NCI-H1092 treated with DMSO at 0.1 percent for 48 hours (cell line): ENCODE measurements around the gene ARHGAP42.
"Not testable (repeated sequence)": the region's sequence is repeated elsewhere in the genome, so short reads cannot be mapped to it uniquely, and the experiment has no call there.

Source experiments
- DNase-seq: peaks from one replicate; lab custom pipeline; 2025; lab: John Stamatoyannopoulos, UW

The ARHGAP42 gene, protein sequence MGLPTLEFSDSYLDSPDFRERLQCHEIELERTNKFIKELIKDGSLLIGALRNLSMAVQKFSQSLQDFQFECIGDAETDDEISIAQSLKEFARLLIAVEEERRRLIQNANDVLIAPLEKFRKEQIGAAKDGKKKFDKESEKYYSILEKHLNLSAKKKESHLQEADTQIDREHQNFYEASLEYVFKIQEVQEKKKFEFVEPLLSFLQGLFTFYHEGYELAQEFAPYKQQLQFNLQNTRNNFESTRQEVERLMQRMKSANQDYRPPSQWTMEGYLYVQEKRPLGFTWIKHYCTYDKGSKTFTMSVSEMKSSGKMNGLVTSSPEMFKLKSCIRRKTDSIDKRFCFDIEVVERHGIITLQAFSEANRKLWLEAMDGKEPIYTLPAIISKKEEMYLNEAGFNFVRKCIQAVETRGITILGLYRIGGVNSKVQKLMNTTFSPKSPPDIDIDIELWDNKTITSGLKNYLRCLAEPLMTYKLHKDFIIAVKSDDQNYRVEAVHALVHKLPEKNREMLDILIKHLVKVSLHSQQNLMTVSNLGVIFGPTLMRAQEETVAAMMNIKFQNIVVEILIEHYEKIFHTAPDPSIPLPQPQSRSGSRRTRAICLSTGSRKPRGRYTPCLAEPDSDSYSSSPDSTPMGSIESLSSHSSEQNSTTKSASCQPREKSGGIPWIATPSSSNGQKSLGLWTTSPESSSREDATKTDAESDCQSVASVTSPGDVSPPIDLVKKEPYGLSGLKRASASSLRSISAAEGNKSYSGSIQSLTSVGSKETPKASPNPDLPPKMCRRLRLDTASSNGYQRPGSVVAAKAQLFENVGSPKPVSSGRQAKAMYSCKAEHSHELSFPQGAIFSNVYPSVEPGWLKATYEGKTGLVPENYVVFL

DNA sequence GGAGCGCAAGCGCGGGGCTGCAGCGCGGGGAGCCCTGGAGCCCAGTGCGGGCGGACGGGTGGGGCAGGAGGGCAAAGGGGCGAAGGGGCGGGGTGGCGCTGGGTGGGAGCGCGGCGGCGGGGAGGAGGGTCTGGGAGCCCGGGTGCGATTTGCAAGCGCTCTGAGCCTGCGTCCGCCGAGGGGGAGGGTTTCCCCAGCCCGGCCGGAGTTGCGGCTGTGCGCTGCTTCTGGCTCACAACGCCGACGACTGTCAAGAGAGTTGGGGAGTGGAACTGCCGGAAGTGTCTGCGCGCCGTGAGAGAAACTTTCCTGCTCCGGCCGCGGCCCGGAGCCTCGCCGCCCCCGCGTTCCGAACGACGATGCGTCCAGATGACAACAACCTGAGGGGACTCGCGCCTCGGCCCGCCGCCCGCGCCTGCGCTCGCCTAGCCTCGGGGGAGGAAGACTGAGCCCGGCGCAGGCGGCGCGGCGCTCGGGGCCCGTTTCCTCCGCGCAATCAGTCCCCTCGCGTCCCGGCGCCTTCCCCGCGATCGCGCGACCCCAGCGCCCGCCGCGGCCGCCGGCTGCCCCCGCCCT lies at the start of gene ARHGAP42:
Gene ARHGAP42, plus strand, starts transcription at position 235 of the 576 bp plus-strand sequence. CDS start 391 bp downstream, outside the sequence.
- DNase-seq, result peak; percentile 50

- DNase-seq, result no peak
Measured at GRCh38 chr11:100637706-100638105, 49.4 kb upstream of the ARHGAP42 start.

DNA sequence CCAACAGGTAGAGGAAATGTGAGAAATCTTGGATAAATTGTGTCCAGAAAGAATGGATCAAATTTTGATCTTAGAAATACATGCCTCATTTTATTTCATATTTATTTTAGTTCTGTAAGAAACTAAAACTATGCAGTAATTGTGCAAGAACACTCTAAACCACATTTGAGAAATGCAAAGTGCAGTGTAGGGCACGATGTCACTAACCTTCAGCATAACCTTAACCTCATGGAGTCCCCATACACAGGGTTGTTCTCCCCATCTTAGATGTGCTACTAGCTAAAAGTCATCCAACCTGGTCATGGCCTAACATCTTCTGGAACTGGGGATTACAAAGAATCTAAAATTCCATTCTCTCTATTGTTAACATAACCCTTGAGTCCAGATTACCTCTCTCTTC lies 48.4 kb upstream of the ARHGAP42 start:
- no peak for DNase-seq

GRCh38 chr11:100639140-100639539 lies 47.9 kb upstream of the ARHGAP42 start:
- DNase-seq, result no peak

DNA sequence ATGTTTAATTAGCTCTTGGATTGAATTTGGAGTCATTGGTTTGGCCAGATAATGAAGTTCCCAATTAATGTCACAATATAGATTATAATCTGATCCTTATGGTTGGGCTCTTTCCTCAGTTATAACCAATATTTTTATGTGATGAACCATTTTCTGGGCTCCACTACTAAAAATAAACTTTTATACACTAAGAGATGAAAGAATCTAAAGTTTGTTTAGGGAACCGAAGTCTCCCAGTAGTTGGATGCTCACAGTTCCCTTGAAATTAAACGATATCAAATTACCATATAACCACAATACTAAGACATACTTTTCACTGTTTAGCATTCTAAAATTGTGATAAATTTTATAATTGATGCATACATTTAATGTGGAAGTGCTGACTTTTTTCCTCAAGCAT lies 47.0 kb upstream of the ARHGAP42 start:
- DNase-seq, result no peak

- DNase-seq, result peak; percentile 70
Measured at GRCh38 chr11:100640646-100641045, 46.4 kb upstream of the ARHGAP42 start.

DNA sequence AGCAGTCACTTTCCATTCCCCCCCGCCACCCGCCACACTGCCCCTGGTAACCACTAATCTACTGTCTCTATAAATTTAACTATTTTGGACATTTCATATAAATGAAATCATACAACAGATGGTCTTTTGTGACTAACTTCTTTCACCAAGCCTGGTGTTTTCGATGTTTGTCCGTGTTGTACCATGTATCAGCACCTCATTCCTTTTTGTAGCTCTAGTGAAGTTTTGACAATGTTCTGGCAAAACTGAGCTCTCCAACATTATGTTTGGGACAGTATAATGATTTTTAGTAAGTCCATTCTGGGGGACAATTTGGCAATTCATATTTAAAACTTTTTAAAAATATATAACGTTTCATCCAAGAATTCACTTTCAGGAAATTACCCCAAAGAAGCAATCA lies 45.6 kb upstream of the ARHGAP42 start:
- DNase-seq, result no peak

DNA sequence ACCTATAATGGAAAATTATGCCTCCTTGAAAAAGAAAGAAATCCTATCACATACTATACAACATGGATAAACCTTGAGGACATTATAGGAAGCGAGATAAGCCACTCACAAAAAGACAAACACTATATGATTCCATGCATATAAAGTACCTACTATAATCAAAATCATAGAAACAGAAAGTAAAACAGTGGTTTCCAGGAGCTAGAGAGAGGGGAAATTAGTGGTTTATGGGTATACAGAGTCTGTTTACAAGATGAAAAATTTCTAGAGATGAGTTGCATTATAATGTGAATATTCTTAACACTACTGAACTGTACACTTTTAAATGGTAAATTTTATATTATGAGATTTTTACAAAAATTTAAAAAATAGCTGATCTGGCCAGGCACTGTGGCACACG lies 40.5 kb upstream of the ARHGAP42 start:
- DNase-seq, result no peak

GRCh38 chr11:100647861-100648260 lies 39.2 kb upstream of the ARHGAP42 start:
- DNase-seq, result no peak

DNA sequence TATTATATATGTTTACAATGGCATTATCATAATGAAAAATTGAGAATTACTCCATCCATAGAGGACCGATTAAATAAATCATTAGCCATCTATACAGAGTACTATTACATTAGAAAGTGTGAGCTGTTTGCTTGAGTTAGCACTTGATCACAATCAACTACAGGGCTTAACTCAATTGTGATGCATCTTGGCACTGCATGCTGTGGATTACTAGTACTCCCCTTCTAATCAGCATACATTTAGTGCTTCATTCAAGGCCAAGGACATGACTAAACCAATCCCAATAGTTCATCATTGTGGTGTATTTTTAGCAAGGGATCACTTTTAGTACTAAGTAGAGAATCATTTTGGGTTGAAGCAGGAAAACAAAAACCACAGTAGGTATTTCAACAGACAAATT lies 23.5 kb upstream of the ARHGAP42 start:
- DNase-seq, result no peak

GRCh38 chr11:100663996-100664395 lies 23.1 kb upstream of the ARHGAP42 start:
- DNase-seq, result no peak

- DNase-seq, result not testable (repeated sequence)
Measured at GRCh38 chr11:100666816-100667215, 20.3 kb upstream of the ARHGAP42 start.

- no peak for DNase-seq
Measured at GRCh38 chr11:100667449-100667848, 19.6 kb upstream of the ARHGAP42 start.

DNA sequence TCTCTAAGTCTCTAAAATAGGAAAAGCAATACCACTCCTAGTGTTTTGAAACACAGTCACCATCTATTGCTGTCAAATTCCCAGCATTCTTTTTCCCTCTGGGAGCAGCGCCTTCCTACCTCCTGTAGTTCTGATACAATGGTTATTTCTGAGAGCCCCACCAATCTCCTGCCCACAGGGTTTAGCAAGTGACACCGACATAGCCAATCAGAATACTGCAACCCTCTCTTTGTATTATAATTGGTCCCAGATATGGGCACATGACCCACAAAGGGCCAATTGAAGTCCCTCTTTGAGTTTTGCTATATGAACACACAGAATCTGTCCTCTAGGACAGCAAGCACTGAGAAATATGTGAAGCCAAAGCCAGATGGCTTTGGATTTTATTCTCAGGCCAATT lies 16.9 kb upstream of the ARHGAP42 start:
- DNase-seq, result no peak

DNA sequence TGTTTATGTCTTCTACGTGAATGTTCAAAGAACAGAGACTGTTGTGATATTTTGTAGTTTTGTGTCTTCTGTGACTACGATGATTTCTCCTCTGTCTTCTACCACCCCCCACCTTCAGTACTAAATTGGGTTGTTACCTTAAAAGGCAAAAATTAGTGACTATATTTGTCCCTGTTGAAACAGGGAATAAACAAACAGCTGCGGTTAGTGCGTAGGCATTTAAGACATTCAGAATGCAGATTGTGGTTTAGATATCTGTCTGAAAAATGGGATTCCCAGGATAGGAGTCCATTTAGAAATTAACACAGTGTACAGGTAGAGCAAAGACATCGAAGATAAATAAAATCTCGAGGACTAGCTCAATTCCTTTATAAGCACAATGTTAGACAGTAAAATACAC lies 15.6 kb upstream of the ARHGAP42 start:
- no peak for DNase-seq

DNA sequence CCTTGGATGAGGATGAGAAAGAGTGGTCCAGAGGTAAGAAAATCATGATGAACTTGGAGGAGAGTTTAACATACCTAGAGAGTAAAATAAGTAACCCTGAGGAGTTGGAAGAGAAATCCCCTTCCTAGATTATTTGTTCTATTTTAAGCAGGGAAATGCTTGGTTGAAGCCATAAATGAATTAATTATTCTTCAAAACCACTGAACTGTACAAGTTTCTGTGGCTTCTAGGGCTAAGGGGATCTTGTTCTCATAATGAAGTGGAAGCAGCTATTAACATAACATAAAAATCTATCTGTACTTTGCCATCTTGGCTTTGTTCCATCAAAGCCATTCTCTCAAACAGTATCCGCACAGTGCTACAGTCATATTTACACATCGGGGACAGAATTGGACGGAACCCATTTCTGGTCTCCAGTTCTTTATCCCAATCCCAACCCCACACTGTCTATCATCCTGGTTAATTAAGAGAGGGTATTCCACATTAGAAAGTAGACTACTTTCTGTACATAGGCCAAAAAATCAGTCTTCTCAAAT lies 14.5 kb upstream of the ARHGAP42 start:
- DNase-seq, result peak; percentile 83

- no peak for DNase-seq
Measured at GRCh38 chr11:100673063-100673462, 14.0 kb upstream of the ARHGAP42 start.

DNA sequence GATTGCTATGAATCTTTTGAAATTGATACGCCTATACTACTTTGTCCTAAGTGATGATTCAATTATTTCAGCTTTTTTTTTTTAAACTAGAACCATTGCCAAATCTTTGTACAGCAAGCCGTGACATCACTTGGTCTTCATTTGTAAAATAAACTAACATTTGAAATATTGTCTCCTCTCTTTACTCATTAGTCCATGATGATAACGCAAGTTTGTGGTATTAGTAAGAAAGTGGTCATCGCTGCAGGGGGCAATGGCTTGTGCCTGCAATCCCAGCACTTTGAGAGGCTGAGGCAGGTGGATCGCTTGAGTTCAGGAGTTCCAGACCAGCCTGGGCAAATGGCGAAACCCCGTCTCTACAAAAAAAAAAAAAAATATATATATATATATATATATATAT lies 12.9 kb upstream of the ARHGAP42 start:
- DNase-seq, result no peak

DNA sequence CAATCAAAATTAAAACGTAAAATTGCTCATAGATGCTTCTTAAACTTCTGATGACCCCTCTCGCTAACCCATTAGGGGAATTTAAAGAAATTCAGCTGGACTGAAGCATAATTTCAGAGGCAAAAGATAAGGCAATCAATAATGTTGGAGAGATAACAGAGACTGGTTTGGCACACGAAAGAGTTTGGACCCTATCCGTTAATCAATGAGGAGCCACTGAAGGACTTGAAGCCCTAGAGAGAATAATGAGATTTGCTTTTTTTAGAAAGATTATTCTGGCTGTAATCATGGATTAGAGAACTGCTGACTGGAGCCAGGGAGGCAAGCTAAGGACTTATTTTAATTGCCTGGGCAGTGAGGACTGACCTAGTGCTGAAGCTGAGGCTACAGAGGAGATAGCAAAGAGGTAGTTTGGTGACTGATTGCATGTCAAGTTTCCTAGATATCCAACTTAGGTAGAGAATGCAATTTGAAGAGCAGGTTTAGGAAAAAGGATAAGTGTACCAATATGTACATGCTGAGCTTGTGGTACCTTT lies 11.9 kb upstream of the ARHGAP42 start:
- DNase-seq, result no peak

- no peak for DNase-seq
Measured at GRCh38 chr11:100676901-100677300, 10.2 kb upstream of the ARHGAP42 start.

GRCh38 chr11:100677796-100678195 lies 9.3 kb upstream of the ARHGAP42 start:
- no peak for DNase-seq

DNA sequence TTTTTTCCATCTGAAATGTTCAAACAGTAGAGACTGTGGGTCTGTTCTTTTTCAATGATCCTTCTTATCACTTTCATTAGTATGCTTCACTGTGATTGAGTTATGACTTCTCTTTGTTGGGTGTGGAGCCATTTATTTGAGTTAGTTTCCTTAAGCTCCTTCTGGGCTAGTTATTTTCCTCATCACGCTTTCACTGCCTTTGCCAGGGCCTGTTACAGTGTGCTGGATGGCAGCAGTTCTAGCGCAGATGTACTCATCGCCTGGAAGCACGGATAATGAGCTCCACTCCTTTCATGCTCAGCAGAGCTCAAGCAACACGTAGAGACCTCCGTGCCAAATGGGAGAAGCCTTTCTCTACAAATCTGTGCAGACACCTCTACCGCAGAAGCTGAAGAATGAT lies 7.0 kb upstream of the ARHGAP42 start:
- no peak for DNase-seq
